Ramos (cell line): ENCODE data around the gene NR3C2.
"Not testable (repeated sequence)": the region's sequence is repeated elsewhere in the genome, so short reads cannot be mapped to it uniquely, and the experiment has no call there.

ENCODE experiments used
- in situ Hi-C: fragments of 300-500 bp; cut with MboI; formaldehyde crosslinking; loops from one replicate; pipeline ENCODE4 v1.14.3; 2022; ENCODE audit warnings: low sequenced_read_pairs; ENCODE audit not compliant: unreplicated experiment

The NR3C2 gene

DNA sequence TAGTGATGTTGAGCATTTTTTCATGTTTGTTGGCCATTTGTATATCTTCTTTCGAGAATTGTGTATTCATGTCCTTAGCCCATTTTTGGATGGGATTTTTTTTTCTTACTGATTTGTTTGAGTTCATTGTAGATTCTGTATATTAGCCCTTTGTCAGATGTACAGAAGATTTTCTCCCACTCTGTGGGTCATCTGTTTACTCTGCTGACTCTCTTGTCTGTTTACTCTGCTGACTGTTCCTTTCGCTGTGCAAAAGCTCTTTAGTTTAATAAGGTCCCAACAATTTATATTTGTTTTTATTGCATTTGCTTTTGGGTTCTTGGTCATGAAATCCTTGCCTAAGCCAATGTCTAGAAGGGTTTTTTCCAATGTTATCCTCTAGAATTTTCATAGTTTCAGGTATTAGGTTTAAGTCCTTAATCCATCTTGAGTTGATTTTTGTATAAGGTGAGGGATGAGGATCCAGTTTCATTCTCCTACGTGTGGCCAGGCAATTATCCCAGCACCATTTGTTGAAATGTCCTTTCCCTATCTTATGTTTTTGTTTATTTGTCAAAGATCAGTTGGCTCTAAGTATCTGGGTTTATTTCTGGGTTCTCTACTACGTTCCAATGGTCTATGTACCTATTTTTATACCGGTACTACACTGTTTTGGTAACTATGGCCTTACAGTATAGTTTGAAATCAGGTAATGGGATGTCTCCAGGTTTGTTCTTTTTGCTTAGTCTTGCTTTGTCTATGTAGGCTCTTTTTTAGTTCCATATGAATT is 254.6 kb downstream of the NR3C2 start:
- in situ Hi-C loops, result not testable (repeated sequence)

DNA sequence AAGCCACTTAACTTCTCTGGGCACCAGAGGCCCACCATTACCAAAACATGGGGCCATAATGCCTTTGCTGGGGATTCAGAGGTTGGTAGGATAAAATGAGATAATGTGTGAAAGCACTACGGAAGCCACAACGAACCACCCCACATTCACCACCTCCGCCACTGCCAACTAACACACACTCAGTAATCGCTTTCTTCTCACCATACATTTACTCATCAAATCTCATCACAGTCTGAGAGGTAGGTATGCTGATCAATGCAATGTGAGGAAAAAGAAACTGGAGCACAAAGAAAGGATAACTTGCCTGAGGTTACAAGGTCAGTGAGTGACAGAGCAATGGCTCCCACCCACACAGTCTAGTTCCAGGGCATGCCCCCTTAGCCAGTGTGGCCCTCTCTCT is 257.3 kb downstream of the NR3C2 start:
- in situ Hi-C loops, result no loop called here

DNA sequence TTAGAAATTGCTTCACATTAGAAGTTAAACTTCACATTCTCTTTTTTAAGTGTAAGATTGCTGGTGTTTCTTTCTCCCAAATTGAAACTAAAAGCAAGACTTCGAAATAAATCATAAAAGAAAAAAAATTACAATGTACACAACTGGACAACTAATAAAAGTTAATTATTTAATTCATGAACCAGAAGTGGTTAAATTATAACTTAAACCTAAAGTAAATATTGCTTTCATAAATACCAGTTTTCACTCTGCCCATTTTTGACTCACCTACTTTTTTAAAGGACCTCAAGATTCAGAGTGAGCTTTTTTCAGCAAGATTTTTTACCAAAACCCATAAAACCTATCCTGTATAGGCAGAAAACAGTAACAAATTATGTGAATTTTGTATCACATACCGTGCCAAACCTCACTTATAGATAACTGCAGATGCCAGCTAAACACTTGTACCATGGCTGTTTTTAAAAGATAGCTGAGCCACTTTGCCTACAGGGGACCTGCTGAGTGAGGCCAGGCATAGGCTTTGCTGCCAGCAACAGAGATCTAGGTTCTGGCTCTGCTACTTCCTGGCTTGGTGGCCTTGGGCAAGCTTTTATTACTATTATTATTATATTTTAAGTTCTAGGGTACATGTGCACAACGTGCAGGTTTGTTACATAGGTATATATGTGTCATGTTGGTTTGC is 259.8 kb downstream of the NR3C2 start:
- in situ Hi-C loops, result no loop called here

DNA sequence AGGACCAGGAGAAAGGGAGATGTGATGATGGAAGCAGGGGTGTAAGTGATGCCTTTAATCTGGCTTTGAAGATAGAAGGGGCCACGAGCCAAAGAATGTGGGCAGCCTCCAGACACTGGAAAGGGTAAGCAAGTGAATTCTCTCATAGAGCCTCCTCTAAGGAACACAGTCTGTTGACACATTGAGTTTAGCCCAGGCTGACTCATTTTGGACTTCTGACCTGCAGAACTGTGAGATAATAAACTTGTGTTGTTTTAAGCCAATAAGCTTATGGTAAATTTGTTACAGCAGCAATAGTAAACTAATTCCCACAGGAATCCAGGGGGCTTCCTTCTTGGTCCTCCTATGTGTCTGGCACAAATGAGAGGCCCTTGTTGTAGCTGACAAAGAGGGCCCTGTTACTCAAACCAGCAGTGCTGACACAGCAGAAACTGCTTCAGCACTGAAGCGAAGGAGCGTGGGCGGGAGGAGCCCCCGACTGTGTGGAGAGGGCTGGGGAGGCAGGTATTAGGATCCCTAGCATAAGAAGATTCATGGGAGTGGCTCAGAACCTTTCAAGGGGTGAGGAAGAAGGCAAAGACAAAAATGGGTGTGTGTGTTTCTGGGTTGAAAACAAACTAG is 268.7 kb downstream of the NR3C2 start:
- in situ Hi-C loops, result no loop called here

DNA sequence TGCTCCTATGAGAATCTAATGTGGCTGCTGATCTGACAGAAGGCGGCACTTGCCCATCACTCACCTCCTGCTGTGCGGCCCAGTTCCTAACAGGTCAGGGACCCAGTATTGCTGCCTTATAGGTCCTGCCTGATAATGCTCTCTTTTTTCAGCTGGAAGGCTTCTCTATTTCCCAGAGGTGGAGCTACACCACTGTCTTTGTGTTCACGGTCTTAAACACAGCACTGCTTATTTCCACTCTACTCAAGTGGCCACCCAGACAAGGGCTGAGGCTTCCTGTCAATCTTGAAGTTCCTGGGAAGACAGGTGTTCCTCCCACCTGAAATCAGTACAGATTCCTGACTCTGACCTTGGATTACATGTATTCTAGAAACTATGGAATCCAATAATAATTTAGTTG is 270.6 kb downstream of the NR3C2 start:
- in situ Hi-C loops, result no loop called here

DNA sequence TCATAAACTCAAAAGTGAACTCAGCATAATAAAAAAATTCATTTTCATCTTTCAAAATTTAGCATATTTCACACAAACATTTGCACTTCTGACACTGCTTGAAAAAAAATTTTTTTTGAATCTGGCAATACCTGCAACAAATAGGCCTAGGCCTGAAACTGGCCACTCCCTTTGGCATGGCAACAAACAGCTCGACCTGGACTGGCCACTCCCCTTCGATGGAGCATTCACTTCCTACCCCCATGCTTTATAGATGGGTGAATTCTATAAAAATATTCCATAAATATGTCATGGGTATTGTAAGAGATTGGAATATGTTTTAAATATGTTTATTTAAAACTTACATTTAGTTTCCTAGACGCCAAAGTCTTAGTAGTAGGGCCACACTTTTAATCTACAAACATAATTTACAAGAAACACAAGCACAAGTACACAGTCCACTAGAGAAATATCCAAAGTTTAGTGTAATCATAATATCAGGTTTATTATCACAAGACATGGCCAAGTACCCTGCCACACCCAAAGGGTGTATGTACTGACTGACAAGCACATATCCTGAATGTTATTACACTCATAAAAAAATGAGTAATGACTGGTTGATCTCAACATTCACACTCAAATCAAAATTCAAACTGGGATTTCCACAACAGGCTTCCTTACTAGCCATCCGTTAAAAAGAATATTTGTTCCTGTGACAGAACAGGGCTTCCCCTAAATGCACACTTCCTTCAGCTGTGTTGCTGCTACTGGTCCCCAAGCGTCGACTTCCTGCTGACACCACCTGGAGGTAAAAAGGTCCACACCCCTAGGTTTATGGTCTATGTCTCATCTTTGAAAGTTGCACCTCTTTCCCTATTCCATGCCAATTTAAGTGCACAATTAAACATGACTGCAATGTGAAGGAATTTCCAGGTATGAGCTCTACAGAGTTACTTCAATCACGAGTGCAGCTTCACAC is 271.5 kb downstream of the NR3C2 start:
- in situ Hi-C loops, result no loop called here

DNA sequence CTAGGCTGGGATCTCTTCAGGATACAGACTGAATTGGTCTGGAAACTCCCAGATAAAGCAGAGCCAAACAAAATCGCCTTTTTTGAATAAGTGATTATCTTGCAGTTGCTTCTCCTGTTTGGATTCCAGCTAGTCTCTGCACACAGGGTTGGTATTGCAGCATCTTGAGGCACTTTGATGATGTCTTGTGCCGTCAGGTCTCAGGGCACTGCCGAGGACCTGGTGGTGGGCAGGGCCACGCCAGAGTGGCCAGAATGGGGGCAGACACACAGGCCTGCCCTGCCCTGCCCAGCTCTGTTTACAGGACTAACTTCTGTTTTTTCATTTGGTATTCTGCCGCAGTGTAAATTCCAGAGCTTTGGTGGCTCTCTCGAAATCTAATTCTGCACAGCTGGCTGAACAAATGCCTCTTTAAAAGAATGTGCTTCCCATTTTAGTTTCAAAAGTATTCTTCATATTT is 276.1 kb downstream of the NR3C2 start:
- in situ Hi-C loops, result no loop called here

DNA sequence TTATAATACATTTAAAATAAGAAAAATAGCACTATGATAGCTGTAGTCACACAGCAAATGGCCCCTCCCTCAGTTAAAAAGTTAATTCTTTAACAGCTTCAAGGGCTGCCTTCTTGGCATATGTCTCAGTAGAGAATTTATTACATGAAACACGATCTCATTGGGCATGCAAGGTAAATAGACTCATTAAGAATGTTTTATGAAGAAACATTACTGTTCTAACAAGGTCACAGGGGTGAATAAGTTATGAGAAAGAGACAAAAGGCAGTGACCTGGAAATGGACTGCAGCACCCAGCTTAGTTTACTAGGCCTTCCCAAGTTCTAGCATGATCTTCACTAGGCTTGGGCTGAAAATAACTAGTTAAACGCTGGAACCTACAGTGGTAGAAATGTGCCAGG is 277.7 kb downstream of the NR3C2 start:
- in situ Hi-C loops, result no loop called here

DNA sequence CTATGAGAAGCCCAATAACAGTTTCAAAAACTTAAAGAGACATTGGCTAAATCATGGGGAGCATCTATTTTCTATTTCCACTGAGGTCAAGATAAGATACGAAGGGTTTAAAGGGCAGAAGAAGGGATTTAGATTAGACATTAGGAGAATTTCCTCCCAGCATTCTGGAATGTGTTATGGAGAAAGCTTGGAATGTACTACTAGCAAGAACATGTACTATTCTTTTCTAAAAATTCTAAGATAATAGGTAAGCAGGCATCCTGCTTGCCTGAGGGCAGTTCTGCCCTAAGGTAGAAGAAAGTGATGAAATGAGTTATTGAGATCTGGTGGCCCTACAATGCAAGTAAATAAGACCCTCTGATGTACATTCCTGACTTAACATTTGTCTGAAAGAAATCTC is 279.2 kb downstream of the NR3C2 start:
- in situ Hi-C loops, result no loop called here

DNA sequence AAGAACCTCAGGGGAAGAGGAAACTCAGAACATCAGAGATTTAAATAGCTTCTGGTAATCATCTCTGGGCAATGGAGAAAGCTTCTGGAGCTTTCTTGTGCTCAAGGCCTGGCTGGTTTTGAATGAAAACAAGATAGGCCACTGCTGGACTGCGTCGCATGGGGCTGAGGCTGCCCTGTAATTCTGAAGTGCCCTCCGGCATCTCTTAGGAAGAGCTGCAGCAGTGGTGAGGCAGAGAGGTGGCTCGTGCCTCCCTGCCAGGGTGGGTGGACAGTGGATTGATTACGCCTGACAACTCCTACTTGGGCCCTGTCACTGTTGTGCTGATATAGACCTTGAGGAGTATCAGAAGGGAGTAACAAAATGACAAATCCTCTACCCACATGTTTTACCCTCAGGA is 279.7 kb downstream of the NR3C2 start:
- in situ Hi-C loops, result no loop called here

DNA sequence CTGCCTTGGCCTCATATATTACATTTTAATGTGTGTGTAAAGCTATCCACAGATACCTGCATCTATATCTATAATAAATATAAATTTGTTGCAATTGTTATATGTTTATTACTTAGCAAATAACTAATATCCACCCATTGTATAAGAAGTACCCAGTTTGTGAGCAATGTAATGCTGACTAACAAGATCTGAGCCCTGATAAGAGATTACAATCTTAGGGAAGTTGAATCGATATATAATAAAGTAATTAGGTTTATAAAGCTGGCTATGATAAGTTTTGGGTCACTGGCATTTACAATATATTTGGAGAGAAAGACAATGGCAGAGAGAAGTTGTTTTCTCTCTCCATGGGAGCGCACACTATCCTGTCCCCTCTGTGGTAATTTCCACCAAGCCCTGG is 280.6 kb downstream of the NR3C2 start:
- in situ Hi-C loops, result no loop called here

DNA sequence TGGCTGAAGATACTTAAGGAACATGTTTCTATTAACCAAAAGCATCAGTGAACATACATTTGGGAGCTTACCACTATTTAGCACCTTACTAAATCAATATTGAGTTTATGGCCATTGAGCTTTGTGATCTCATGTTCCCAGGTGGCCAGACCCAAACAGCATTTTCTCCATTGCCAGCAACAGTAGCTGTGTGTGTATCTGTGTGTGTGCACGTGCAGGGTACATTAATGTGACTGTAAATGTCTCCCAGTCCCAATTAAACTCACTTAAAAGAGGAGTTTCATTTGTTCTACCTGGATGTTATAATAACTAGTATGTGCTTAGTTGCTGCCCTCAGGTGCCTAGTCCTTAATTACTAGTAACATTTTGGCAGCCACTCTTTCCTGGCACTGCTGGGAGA is 282.4 kb downstream of the NR3C2 start:
- in situ Hi-C loops, result no loop called here

DNA sequence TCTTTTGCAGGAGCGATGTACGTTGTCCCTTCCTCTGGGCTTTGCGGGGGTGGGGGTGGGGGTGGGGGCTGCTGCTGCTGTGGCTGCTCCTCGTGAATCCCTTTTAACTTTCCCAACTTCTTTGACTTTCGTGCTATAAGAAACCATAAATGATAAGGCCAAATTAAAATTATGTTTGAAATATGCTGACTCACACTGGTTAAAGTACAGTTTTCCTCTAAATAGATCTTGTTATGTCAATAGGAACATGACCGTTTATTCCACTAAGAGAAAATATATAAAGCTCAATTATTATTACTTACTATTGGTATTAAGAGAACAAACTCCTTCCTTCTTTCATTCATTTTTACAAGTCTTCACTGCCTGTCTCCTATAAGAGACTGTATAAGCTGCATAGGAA is 287.4 kb downstream of the NR3C2 start:
- in situ Hi-C loops, result no loop called here

DNA sequence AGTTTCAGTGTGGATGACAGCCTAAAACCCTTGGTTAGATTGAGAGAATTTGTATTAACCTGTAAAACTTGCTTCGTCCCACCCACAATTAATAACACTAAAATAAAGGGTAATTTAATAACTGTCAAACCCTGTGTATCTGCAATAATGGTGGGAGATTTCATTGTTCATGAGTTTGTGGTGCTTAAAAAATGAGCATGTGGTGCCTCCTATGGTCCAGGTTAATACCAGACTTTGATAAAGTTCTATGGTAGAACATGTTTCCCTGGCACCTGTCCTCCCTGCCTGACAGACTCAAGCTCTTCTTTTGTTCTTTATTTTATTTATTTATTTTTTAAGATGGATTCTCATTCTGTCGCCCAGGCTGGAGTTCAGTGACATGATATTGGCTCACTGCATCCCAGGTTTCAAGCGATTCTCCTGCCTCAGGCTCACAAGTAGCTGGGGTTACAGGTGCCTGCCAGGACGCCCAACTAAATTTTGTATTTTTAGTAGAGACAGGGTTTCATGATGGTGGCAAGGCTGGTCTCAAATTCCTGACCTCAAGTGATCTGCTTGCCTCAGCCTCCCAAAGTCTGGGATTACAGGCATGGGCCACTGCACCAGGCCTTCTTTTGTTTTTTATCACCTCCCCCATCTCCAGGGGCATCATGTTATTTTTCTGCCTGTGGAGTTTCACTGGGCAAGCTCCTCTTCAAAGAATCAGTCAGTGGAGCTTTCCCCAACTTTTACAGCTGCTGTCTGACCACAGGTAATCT is 289.2 kb downstream of the NR3C2 start:
- in situ Hi-C loops, result no loop called here

DNA sequence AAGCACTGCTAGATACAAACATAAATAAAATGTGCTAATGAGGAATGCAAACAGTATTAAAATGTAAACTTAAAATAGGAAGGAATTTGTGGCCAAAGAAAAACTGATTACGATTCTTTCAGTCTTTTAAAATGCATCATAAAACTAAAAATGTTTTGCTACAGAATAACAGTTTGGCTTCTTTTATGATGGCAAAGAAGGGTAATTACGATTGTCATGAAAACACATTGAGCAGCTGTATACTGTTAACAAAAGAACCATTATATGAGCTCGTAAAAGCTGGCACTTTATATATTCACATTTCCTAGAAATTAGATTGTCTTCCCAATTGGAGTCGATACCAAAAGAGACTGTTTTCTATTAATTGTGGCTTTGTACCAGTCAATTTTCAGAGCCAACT is 290.4 kb downstream of the NR3C2 start:
- in situ Hi-C loops, result no loop called here

DNA sequence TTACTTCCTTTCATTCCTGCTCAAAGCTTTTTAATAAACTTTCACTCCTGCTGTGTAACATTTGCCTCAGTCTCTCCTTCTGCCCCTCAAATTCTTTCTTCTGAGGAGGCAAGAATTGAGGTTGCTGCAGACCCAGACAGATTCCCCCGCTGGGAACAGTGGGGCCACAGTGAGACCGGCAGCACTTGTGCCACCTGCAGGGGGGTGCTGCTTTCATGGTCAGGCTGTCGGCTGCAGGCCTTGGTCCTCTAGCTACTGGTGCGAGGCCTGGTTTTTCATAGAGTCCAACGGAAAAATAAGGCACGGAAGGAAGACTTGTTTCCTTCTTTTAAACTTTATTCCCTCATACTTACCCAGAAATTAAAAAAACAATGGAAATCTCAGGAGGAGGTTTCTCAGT is 296.7 kb downstream of the NR3C2 start:
- in situ Hi-C loops, result no loop called here

DNA sequence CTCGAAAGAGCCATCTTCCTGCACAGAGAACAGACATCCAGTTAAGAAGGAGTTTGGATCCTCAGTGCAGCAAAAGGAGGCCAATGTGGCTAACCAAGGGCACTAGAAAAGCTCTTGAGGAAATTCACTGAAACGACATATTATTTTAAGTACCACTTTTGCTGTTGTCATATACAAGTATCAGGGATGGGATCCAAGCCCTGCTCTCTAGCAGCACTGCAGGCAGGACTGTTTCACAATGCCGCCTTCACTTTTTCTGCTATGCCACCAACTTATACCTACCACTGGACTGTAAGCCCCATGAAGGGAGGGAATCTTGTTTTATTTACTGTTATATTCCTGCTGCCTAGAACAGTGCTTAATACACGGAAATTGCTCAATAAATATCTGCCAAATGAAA is 299.0 kb downstream of the NR3C2 start:
- in situ Hi-C loops, result no loop called here

DNA sequence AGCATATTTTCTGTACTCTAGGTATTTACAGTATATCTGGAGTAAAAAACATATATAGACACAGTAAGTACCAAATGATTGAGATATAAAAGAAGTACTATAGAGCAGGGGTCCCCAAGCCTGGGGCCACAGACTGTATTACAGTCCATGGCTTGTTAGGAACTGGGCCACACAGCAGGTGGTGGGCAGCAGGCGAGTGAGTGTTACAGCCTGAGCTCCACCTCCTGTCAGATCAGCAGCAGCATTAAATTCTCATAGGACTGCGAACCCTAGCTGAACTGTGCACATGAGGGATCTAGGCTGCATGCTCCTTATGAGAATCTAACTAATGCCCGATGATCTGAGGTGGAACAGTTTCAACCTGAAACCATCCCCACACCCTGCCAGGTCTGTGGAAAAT is 300.7 kb downstream of the NR3C2 start:
- in situ Hi-C loops, result no loop called here

DNA sequence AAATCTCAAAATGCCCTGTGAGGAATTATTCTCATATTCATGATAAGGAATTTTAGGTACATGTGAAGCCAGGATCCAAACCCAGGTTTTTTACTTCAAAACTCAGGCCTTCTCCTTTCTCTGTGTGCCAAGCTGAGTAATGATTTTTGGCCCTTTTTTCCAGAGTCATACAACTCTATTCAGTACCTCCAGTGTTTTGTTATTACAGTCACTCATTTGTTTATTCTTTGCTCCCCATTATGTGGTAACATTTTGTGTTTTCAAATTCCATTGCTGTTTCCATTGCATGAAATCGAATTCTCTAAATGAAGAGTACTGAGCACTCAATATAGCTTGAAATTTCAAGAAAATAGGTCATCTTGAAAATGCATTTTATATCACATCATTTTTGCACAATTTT is 315.4 kb downstream of the NR3C2 start:
- in situ Hi-C loops, result no loop called here

DNA sequence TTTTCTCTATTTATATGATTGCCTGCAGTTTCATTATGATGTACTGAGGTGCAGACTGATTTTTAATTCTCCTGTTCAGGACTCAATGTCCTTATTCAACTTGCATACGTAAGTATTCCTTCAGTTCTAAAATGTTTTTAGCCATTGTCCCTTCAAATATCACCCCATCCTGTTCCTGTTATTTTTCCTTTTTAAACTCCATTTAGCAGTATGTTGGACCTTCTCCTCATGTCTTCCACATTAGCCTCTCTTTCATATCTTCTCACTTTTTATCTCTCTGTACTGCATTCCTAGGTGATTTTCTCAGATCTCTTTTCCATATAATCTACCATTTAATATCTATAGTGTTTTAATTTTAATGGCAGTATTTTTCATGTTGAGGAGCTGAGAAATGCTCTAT is 317.7 kb downstream of the NR3C2 start:
- in situ Hi-C loops, result no loop called here
